H1 (cell line): ENCODE measurements around the gene WRAP53. TPM values are rescaled to one million over a fixed set of nuclear protein-coding genes. Genes with fewer than 3 reads are reported as not detected.
A peak's percentile ranks its signal among the peaks of the same experiment; 100 is the strongest.

ENCODE experiments used
- CTCF ChIA-PET: fragments of 300-600 bp; sonication (Branson Sonifier 250); formaldehyde crosslinking; loops from one replicate; lab custom pipeline; 2021; ENCODE audit not compliant: partially characterized antibody; lab: Charles Lee
- POLR2A ChIA-PET: fragments of 300-600 bp; sonication (Branson Sonifier 250); formaldehyde crosslinking; loops from one replicate; lab custom pipeline; 2021; ENCODE audit warnings: inconsistent platforms; ENCODE audit not compliant: partially characterized antibody; lab: Charles Lee
- DNase-seq, 2 experiments: peaks; one replicate each; pipeline versions ENCODE4 v3.0.0 to v3.0.0-alpha.2; 2010 to 2022; ENCODE audit warnings: low spot score in 2 of 2, low read depth in 1 of 2, mixed read lengths in 1 of 2
- FAIRE-seq: peaks from 2 replicates; lab custom pipeline; 2011; peaks lifted over from hg19 to GRCh38; lab: Jason Lieb, UNC
- H2AFZ ChIP-seq: 2 replicates; pipeline ENCODE4 v1.8.1; 2012; ENCODE audit warnings: low read length, inconsistent platforms
- H2AK5ac ChIP-seq: 2 replicates; pipeline ENCODE4 v1.6.1; 2013; ENCODE audit warnings: low read depth, low read length
- H2BK120ac ChIP-seq: replicated peaks from 2 replicates; pipeline ENCODE3; 2013; ENCODE audit warnings: low read depth, low read length, inconsistent platforms
- H2BK12ac ChIP-seq: 2 replicates; pipeline ENCODE4 v1.6.1; 2013; ENCODE audit warnings: low read depth, low read length
- H2BK15ac ChIP-seq: 2 replicates; pipeline ENCODE4 v1.6.1; 2013; ENCODE audit warnings: low read length
- H2BK20ac ChIP-seq: 2 replicates; pipeline ENCODE4 v1.6.1; 2013; ENCODE audit warnings: low read length
- H2BK5ac ChIP-seq: 2 replicates; pipeline ENCODE4 v1.6.1; 2013; ENCODE audit warnings: low read depth, low read length
- H3K14ac ChIP-seq: 2 replicates; pipeline ENCODE4 v1.6.1; 2013; ENCODE audit warnings: inconsistent platforms; ENCODE audit not compliant: insufficient read length
- H3K18ac ChIP-seq: 2 replicates; pipeline ENCODE4 v1.6.1; 2013; ENCODE audit warnings: low read length; ENCODE audit errors: extremely low read depth
- H3K23ac ChIP-seq: 2 replicates; pipeline ENCODE4 v1.6.1; 2013; ENCODE audit warnings: inconsistent platforms; ENCODE audit not compliant: insufficient read length
- H3K23me2 ChIP-seq: 2 replicates; pipeline ENCODE4 v1.6.1; 2013; ENCODE audit warnings: low read depth, low read length
- H3K27ac ChIP-seq: 2 replicates; pipeline ENCODE4 v1.6.1; 2011; ENCODE audit warnings: low read depth, low read length, inconsistent platforms
- H3K27me3 ChIP-seq, 4 experiments: replicated peaks in 1 of 4; 1 replicate in 1 of 4; 2 replicates in 3 of 4; pipeline versions ENCODE4 v1.6.1 to v1.8.1; 2011 to 2013; ENCODE audit warnings: low read length in 3 of 4, mild to moderate bottlenecking in 3 of 4, inconsistent platforms in 2 of 4, mixed read lengths in 2 of 4, moderate library complexity in 1 of 4; ENCODE audit not compliant: control insufficient read depth in 3 of 4, insufficient read depth in 3 of 4; ENCODE audit errors: extremely low read depth in 1 of 4
- H3K36me3 ChIP-seq, 4 experiments: 2 replicates each; pipeline versions ENCODE4 v1.6.1 to v1.8.1; 2011 to 2013; ENCODE audit warnings: mild to moderate bottlenecking in 4 of 4, low read length in 3 of 4, moderate library complexity in 2 of 4, control low read depth in 1 of 4, inconsistent platforms in 1 of 4; ENCODE audit not compliant: insufficient read depth in 4 of 4, control insufficient read depth in 2 of 4
- H3K4ac ChIP-seq: replicated peaks from 2 replicates; pipeline ENCODE3; 2013; ENCODE audit warnings: low read length, low read depth, mixed read lengths, inconsistent platforms; ENCODE audit not compliant: insufficient read length
- H3K4me1 ChIP-seq, 4 experiments: replicated peaks in 1 of 4; 1 replicate in 1 of 4; 2 replicates in 3 of 4; pipeline versions ENCODE4 v1.6.1 to v1.8.1; 2011 to 2013; ENCODE audit warnings: low read length in 3 of 4, inconsistent platforms in 2 of 4, mixed read lengths in 1 of 4; ENCODE audit not compliant: insufficient read depth in 4 of 4, control insufficient read depth in 3 of 4
- H3K4me2 ChIP-seq, 2 experiments: 2 replicates each; pipeline versions ENCODE4 v1.6.1 to v1.8.1; 2011 to 2013; ENCODE audit warnings: low read depth in 2 of 2, low read length in 2 of 2, control low read depth in 1 of 2, inconsistent platforms in 1 of 2, mild to moderate bottlenecking in 1 of 2; ENCODE audit not compliant: insufficient read depth in 1 of 2
- H3K4me3 ChIP-seq, 4 experiments: fragments of 200-600, 300-600 bp in 1 of 4; sonication (generic), shearing (Covaris generic), sonication (Bioruptor Twin) in 1 of 4; 2 replicates each; pipeline versions ENCODE4 v1.5.1 to v1.8.1; 2011 to 2016; ENCODE audit warnings: low read length in 4 of 4, low read depth in 3 of 4, control low read depth in 2 of 4, inconsistent platforms in 2 of 4, mild to moderate bottlenecking in 2 of 4, mixed read lengths in 1 of 4, moderate library complexity in 1 of 4; ENCODE audit not compliant: insufficient read depth in 2 of 4; ENCODE audit errors: extremely low read depth in 1 of 4
- H3K56ac ChIP-seq: replicated peaks from 2 replicates; pipeline ENCODE3; 2013; ENCODE audit warnings: low read depth, mild to moderate bottlenecking, mixed read lengths, low read length, inconsistent platforms; ENCODE audit not compliant: insufficient read length
- H3K79me1 ChIP-seq: 2 replicates; pipeline ENCODE4 v1.6.1; 2013; ENCODE audit warnings: low read depth, low read length, control low read depth
- H3K79me2 ChIP-seq, 2 experiments: 2 replicates each; pipeline versions ENCODE4 v1.6.1 to v1.8.1; 2012 to 2013; ENCODE audit warnings: low read length in 2 of 2, mild to moderate bottlenecking in 2 of 2, inconsistent platforms in 1 of 2; ENCODE audit not compliant: insufficient read depth in 2 of 2, control insufficient read depth in 1 of 2
- H3K9ac ChIP-seq, 4 experiments: replicated peaks in 1 of 4; 1 replicate in 1 of 4; 2 replicates in 3 of 4; pipeline versions ENCODE4 v1.6.1 to v1.8.1; 2011 to 2013; ENCODE audit warnings: low read depth in 3 of 4, low read length in 3 of 4, control low read depth in 2 of 4, mild to moderate bottlenecking in 2 of 4, moderate library complexity in 2 of 4, inconsistent platforms in 1 of 4; ENCODE audit errors: extremely low read depth in 1 of 4
- H3K9me3 ChIP-seq, 2 experiments: 2 replicates each; pipeline versions ENCODE4 v1.6.1 to v1.8.1; 2012 to 2013; ENCODE audit warnings: mild to moderate bottlenecking in 2 of 2, moderate library complexity in 2 of 2, control low read depth in 1 of 2, inconsistent platforms in 1 of 2, low read depth in 1 of 2, low read length in 1 of 2, mixed read lengths in 1 of 2; ENCODE audit not compliant: insufficient read depth in 2 of 2
- H4K20me1 ChIP-seq, 2 experiments: replicated peaks in 1 of 2; 2 replicates each; pipeline versions ENCODE3 to v1.8.1; 2011 to 2013; ENCODE audit warnings: inconsistent platforms in 2 of 2, low read length in 2 of 2, mild to moderate bottlenecking in 1 of 2; ENCODE audit not compliant: insufficient read depth in 2 of 2, control insufficient read depth in 1 of 2
- H4K5ac ChIP-seq: 2 replicates; pipeline ENCODE4 v1.6.1; 2013; ENCODE audit warnings: low read length, low read depth, mixed read lengths, inconsistent platforms; ENCODE audit not compliant: insufficient read length
- H4K8ac ChIP-seq: 2 replicates; pipeline ENCODE4 v1.8.0; 2013; ENCODE audit warnings: mild to moderate bottlenecking, moderate library complexity, low read length, inconsistent platforms; ENCODE audit not compliant: insufficient read depth; ENCODE audit errors: extremely low read depth
- H4K91ac ChIP-seq: replicated peaks from 2 replicates; pipeline ENCODE3; 2013; ENCODE audit warnings: low read length, mixed read lengths, inconsistent platforms; ENCODE audit not compliant: insufficient read length
- ATF3 ChIP-seq: IDR thresholded peaks from 2 replicates; pipeline ENCODE4 v1.6.1; 2011; ENCODE audit warnings: low read depth, mild to moderate bottlenecking, low read length; ENCODE audit not compliant: insufficient read depth
- E2F6 ChIP-seq: IDR thresholded peaks from 2 replicates; pipeline ENCODE4 v1.6.1; 2012; ENCODE audit warnings: inconsistent platforms
- FOSL1 ChIP-seq: IDR thresholded peaks from 2 replicates; pipeline ENCODE4 v1.6.1; 2011; ENCODE audit warnings: mild to moderate bottlenecking, low read depth, low read length, moderate library complexity; ENCODE audit not compliant: insufficient read depth
- KDM4A ChIP-seq: IDR thresholded peaks from one replicate; pipeline ENCODE4 v1.7.1; 2012; ENCODE audit warnings: low read depth, mild to moderate bottlenecking, moderate library complexity, low read length, inconsistent platforms; ENCODE audit not compliant: severe bottlenecking
- NRF1 ChIP-seq: IDR thresholded peaks from 2 replicates; pipeline ENCODE4 v1.6.1; 2011; ENCODE audit warnings: mild to moderate bottlenecking, low read depth, low read length, improper control_type of control experiment
- SUZ12 ChIP-seq: fragments of 200-600 bp; sonication (generic); IDR thresholded peaks from 2 replicates; pipeline ENCODE4 v1.6.1; 2012; ENCODE audit warnings: mild to moderate bottlenecking, inconsistent platforms, low read length, moderate library complexity, mixed read lengths
- USF2 ChIP-seq: IDR thresholded peaks from 2 replicates; pipeline ENCODE4 v1.6.1; 2011; ENCODE audit warnings: low read length, improper control_type of control experiment
- WGBS, 2 experiments: shearing (Covaris generic) in 1 of 2; methylation state at CpG; one replicate each; pipeline versions ENCODE4 v1.1.6 to v1.1.7; 2013 to 2015; ENCODE audit warnings: low lambda C conversion rate in 2 of 2, mixed read lengths in 2 of 2, inconsistent platforms in 1 of 2, low coverage in 1 of 2, missing lambda C conversion rate in 1 of 2; ENCODE audit not compliant: insufficient replicate concordance in 2 of 2, insufficient coverage in 1 of 2, insufficient read length in 1 of 2; ENCODE audit errors: extremely low coverage in 1 of 2, missing lambda C conversion rate in 1 of 2; 5-methylcytosine and 5-hydroxymethylcytosine counted together
- polyA plus RNA-seq, 7 experiments: library from polyadenylated mRNA; depleted of rRNA in 3 of 7; stranded (reverse) in 5 of 7; unstranded in 2 of 7; fragments of >200 nt in 5 of 7; fragments of 200-250 nt in 2 of 7; gene quantifications; 1 replicate in 5 of 7; 2 replicates in 1 of 7; 4 replicates in 1 of 7; pipeline versions ENCODE4 v1.2.1 to v1.2.3, GENCODE V29; 2011 to 2013; ENCODE audit warnings: missing spikeins in 2 of 7, mixed read lengths in 2 of 7
- total RNA-seq: library from RNA; stranded (reverse); fragmentation: NEBNext Ultra II Directional; extraction: Animal tissue kit (Norgen Biotek cat#: 25700); gene quantifications from 2 replicates; pipeline ENCODE4 v1.2.1, GENCODE V29; 2021

The WRAP53 gene
- total and polyA plus RNA-seq, 2 of the 8 experiments (the other 6 are each of a cell fraction or from before 2014, with no cell fraction given): 29.2 to 30.1 TPM

GRCh38 chr17:7654832-7655540, 33.3 kb upstream of the WRAP53 start:
- ChIA-PET POLR2A (interaction anchor here (1.3 to 79.4 kb wide), 4 partner anchors 12 to 65 kb away, joined by 4 to 2272 read pairs (median 1138); partner anchors contain the start of genes ATP1B2, FXR2, SAT2 and SHBG), CTCF (interaction anchor here (0.6 to 18.2 kb wide), 4 partner anchors 17 to 37 kb away, joined by 4 to 211 read pairs (median 105); partner anchors contain the start of genes SHBG, TP53 and WRAP53)
- H2AFZ ChIP-seq: no peak overlapping the region
- 0 out of 2 replicates have a peak overlapping the region, but pooled peaks have one; percentile 89 for H2BK12ac ChIP-seq
- H2BK20ac ChIP-seq: no peak overlapping the region
- H3K36me3 ChIP-seq: no peaks in the 10 kb centered on the region; a peak in 2 of 8 replicates
- no peak overlapping the region for H3K56ac ChIP-seq
- no peak overlapping the region for H4K8ac ChIP-seq
- H3K9me3 ChIP-seq: no peaks in the 10 kb centered on the region
- H2AK5ac ChIP-seq: no peak overlapping the region
- peaks cover 0 to 2% of the 10 kb centered on the region in 2 experiments for H4K20me1 ChIP-seq
- no peak overlapping the region for H3K23ac ChIP-seq
- H2BK15ac ChIP-seq: peak overlapping the region; percentile 62; the same call in 1 of the 2 replicates
- H4K5ac ChIP-seq: no peak overlapping the region
- no peak overlapping the region for H3K4me3 ChIP-seq
- peaks cover 20% of the 10 kb centered on the region for H3K23me2 ChIP-seq
- TF ChIP-seq FOSL1 (no peak), NRF1 (no peak), E2F6 (no peak), ATF3 (no peak), SUZ12 (no peak), KDM4A (no peak), USF2 (no peak)
- H3K27ac ChIP-seq: no peak overlapping the region
- H3K4me1 ChIP-seq: peaks cover 10 to 21% (median 15%) of the 10 kb centered on the region in 4 experiments
- no peak overlapping the region for H3K14ac ChIP-seq
- peaks cover 0 to 13% (median 4%) of the 10 kb centered on the region in 4 experiments; a peak in 4 of 7 replicates for H3K27me3 ChIP-seq
- FAIRE-seq: no peak
- H4K91ac ChIP-seq: peak overlapping the region; percentile 7
- no peak overlapping the region; a peak in 1 of 7 replicates for H3K9ac ChIP-seq
- no peaks in the 10 kb centered on the region for H3K79me1 ChIP-seq
- H3K18ac ChIP-seq: no peak overlapping the region
- H3K4ac ChIP-seq: no peak overlapping the region
- 91% methylated on average over 16 of the region's 16 CpGs; no CpG with 5 or more reads in 1 of the 2 experiments for WGBS, 2 experiments
- no peak overlapping the region for H2BK120ac ChIP-seq
- no peaks in the 10 kb centered on the region for H3K79me2 ChIP-seq
- H2BK5ac ChIP-seq: no peak overlapping the region
- DNase-seq: no peak
- H3K4me2 ChIP-seq: no peak overlapping the region
